Left renal pelvis (tissue), 4 donors: ENCODE measurements around the gene OPRM1. TPM values are rescaled to one million over a fixed set of nuclear protein-coding genes. Genes with fewer than 3 reads are reported as not detected.
"Not testable (repeated sequence)": the region's sequence is repeated elsewhere in the genome, so short reads cannot be mapped to it uniquely, and the experiment has no call there.

ENCODE experiments used
- DNase-seq, 4 donors: peaks; one replicate each; pipeline ENCODE4 v3.0.0-alpha.2; 2013; ENCODE audit warnings: low read depth in 4 of 4, low spot score in 3 of 4
- polyA plus RNA-seq, 4 donors: library from polyadenylated mRNA; unstranded; fragments of 120-200 nt; gene quantifications; one replicate each; pipeline ENCODE4 v1.2.1, GENCODE V29; 2013; ENCODE audit not compliant: insufficient read length in 4 of 4

The OPRM1 gene
- polyA plus RNA-seq, 4 donors, result not detected

GRCh38 chr6:154139892-154140291 is 100.9 kb downstream of the OPRM1 start:
- DNase-seq, result no peak

DNA sequence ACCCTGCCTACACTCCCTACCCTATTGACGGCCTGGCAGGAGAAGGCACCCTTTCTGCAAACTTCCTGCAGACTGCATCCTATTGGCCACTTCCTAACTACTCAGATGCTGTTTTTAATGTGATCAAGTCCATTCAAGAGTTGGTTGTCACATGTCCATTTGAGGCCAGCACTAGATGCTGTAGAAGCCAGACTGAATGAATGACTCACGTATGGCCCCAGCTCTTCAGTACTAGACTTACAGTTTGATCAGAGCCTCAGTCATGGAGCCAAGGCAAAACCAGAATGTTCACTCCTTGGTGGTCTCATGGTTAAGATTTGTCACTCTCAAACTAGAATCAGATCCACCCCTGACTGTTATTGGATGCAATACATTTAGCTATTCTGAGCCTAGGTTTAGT is 101.7 kb downstream of the OPRM1 start:
- no peak for DNase-seq

DNA sequence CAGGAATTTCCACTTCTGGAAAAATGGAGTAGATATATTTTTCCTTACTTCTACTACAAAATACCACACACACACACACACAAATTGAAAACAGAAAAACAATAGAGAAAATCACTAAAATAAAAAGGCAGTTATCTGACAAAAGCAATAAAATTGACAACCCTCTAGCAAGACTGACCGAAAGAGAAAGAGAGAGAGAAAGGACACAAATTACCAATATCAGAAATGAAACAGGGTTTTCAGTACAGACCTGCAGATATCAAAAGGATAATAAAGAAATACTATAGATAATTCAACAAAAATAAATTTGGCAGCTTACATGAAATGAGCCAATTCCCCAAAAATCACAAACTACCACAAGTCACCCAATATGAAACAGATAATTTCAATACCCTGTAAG is 104.7 kb downstream of the OPRM1 start:
- DNase-seq, result no peak

DNA sequence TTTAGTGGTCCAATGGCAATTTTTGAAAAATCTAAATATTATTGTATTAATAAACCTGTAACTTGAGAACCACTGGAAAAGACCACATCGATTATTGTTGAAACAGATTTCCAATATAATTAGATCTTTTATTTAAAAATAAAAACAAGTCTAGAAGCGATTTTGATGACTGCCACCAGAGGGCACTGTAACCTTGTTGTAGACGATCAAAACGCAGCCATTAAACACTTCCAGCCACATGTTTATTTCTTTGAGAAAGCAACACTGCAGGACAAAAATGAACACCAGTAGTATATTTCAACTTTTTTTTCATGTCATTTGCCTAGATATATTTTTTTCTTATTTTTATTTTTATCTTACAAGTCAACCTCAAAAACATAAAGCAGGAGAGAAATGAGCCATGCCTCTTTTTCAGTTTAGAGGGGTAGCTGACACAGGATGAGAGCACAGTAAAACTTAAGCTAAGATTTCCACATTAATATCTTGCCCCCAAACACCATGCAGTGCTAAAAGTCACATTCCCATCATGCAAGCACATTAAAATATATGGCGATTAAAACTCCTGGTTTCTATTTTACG is 115.4 kb downstream of the OPRM1 start:
- DNase-seq, result peak in 3 of 4 donors; percentile 51 to 64 (median 54)

DNA sequence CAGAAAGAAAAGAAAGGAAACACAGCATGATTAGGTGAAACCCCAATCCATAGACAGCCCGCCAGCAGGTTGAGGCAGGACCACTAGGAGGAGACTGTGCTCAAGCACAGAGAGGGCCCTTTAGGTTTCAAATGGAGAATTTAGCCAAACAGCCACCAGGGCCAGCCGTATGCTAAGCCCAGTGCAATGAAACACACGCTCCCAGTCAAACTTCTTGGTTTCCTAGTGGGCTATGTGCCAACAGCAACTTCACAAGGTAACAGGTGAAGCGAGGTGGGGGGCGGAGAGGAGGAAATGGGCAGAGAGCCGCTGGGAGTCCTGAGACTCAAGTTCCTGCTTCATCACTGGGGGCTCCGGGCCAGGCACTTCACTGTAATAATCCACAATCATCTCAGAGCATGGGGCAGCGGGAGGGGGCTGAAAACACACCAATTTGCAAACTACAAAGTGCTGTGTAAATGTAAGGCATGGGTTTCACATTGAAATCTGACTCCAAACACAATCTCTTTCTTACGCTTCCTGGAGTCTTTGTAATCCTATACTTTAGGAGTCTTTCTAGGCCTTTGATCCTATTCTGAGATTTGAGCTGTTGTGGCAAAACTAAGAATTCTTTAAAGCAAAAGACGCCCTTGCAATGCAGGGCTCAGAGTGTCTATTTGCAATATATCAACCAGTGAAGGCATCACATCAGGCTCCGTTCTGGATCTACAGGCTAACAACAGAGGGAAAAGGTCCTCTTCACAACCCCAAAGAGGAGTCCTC is 117.3 kb downstream of the OPRM1 start:
- DNase-seq, result peak; percentile 42 to 77 (median 56)

GRCh38 chr6:154157082-154157481 is 118.0 kb downstream of the OPRM1 start:
- no peak for DNase-seq

DNA sequence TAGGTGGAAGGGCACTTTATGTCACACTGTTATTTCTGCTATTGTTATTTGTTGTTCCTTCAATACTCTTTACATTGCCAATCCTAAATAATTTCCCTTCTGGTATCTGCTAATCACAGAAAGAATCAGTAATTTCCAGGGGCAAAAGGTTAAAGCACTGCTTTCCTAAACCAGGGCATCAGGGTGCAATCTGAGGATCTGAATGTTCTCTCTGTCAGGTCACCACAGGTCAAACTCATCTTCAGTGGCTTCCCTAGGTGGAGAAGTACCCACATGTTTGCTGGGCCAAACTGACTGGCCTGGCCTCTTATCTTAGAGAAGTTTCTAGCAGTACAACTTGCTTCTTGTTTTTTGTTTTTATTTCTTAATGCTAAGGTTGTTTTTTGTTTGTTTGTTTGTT is 118.7 kb downstream of the OPRM1 start:
- DNase-seq, result no peak

DNA sequence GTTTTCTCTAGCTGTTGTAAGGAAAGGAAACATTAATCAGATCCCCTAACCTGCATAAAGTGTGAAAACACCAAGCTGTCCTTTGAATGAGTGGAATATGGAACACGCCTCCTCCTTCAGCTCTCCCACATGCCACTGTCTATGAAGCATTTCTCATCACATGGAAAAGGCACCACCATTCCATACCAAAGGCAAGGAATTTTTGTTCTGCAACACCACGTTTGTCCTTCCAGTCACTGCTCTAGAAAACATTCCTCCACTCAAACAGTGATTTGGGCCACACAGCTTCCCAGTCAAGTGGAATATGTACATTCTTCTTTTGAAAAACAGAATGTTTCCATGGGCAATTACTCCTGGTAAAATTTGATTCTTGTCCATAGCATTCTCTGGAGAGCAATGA is 120.1 kb downstream of the OPRM1 start:
- DNase-seq, result no peak

DNA sequence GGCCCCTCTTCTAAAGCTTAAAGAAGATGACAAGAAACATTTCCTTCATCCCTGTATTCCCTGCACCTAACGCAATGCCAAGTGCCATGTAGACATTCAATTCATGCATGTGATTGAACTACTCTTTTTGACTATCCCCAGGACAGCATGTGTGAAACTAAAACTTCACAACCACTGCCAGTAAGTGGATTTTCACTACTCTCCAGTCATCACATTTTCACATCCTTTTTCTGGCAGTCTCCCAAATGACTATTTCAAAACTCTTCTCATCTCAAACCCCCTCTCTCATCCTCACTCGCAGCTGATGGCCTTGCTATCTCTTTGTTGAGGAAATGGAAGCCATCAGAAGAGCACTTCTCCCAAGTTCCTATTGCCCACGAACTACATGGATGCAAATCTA is 122.6 kb downstream of the OPRM1 start:
- no peak for DNase-seq

DNA sequence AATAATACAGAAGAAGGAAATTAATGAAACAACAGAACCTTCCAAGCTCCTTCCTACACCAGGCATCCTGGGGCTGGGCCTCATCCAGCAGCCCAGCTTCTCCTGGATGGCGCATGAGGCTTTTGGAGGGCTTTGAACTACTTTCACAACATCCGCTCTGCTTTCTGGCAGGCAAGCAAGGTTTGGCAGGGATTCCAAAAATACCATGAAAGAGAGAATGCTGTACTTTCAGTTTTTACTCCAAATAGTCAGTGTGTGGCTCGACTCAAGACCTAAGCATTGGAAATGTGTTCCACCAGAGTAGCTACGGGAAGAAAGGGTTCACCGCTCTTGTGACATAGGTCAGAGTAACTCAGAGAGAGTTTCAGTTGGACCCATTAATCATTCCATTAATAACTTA is 125.4 kb downstream of the OPRM1 start:
- DNase-seq, result peak in 3 of 4 donors; percentile 20 to 47 (median 33)

- no peak for DNase-seq
These were observed 126.4 kb downstream of the OPRM1 start for GRCh38 chr6:154165478-154165877.

DNA sequence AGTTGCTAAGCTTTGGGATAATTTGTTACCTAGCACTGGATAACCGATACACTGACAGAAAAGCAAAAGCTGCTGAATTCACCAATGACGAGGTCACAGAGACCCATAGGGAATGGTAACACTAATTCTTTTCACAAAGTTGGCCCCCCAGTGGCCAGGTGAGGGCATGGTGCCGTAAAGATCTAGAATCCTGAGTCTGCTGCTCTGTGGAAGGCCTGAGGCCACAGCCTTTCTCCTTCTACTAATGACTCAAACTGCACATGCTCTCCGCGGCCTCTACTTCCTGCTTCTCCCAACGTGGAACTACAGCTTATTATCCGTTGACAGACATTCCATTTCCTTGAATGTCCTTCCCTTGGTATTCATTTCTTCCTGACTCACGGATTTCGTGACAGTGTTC is 127.1 kb downstream of the OPRM1 start:
- no peak for DNase-seq

- no peak for DNase-seq
These were observed 128.1 kb downstream of the OPRM1 start for GRCh38 chr6:154167126-154167525.

GRCh38 chr6:154169193-154169847 is 130.3 kb downstream of the OPRM1 start:
- no peak for DNase-seq

DNA sequence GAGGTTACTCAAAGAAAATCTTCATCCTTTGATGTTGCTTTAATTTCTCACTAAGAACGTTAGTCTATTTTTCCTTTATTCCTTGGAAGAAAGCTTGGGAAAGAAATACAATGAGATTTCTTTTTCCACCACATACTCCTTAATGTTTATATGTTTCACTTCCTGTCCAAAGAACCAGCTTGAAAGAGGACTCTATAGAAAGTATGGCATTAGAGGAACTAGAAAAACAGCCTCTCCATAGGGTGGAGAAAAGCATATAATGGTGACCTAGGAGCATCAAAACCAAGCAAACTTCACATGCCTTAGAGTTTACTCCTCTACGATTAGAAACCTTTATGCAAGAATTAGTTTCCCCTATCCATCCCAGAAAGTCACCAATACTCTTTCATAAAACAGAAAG is 131.1 kb downstream of the OPRM1 start:
- DNase-seq, result no peak

- not testable (repeated sequence) for DNase-seq
These were observed 133.4 kb downstream of the OPRM1 start for GRCh38 chr6:154172393-154172792.

DNA sequence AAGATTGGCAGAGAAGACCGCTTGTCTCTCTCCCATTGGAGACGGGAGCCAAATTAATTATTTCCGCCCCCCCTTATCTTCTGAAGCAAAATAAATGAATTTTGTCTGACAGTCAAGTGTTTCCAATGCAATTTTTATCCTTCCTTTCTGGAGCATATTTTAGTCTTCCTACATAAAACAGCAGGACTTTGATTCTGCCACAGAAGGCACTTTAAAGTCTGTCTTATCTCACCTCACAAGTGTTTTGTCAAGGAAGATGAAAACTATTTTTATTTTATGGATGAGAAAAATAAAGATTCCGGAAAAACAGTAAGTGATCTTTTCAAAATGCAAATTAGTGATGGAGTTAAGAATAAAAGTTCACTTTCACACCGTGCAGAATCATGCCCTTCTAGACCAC is 140.4 kb downstream of the OPRM1 start:
- no peak for DNase-seq

DNA sequence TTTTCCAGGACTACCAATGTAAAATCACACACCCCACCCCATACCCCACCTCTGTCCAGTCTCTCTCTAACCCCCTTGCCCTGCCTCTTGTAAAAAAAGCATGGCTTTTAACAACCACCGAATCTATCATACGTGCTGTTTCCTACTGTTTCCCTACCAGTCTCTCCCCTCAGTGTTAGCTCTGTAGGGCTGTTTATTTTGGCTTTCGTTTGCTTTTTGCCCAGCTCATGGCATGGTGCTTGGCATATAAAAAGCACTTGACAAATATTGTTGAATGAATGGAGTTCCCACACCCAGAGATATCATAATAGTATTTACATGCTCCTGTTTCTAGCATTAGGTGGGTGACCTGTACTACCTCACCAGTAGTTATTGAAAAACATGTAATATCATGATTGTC is 148.2 kb downstream of the OPRM1 start:
- no peak for DNase-seq

- DNase-seq, result no peak
These were observed 148.7 kb downstream of the OPRM1 start for GRCh38 chr6:154187714-154188113.

GRCh38 chr6:154196333-154196885 is 157.4 kb downstream of the OPRM1 start:
- no peak for DNase-seq

- no peak for DNase-seq
These were observed 158.3 kb downstream of the OPRM1 start for GRCh38 chr6:154197196-154197860.
